Glutamatergic neuron (in vitro differentiated cells): Measurements from ENCODE around the gene PCSK1. TPM values are rescaled to one million over a fixed set of nuclear protein-coding genes. Genes with fewer than 3 reads are reported as not detected.

ENCODE experiments used
- DNase-seq: peaks from one replicate; pipeline ENCODE4 v3.0.0; 2022
- H3K27ac Mint-ChIP-seq: one replicate; pipeline ENCODE4 v1.8.0; 2020; ENCODE audit warnings: mild to moderate bottlenecking, mixed read lengths, inconsistent platforms; ENCODE audit not compliant: unreplicated experiment
- H3K27me3 Mint-ChIP-seq: one replicate; pipeline ENCODE4 v1.8.0; 2020; ENCODE audit warnings: mild to moderate bottlenecking, moderate library complexity, mixed read lengths, inconsistent platforms; ENCODE audit not compliant: unreplicated experiment
- H3K36me3 Mint-ChIP-seq: one replicate; pipeline ENCODE4 v1.8.0; 2020; ENCODE audit warnings: mild to moderate bottlenecking, mixed read lengths, inconsistent platforms; ENCODE audit not compliant: unreplicated experiment
- H3K4me1 Mint-ChIP-seq: one replicate; pipeline ENCODE4 v1.8.0; 2020; ENCODE audit warnings: mild to moderate bottlenecking, low read depth, mixed read lengths, inconsistent platforms; ENCODE audit not compliant: unreplicated experiment
- H3K4me3 Mint-ChIP-seq: one replicate; pipeline ENCODE4 v1.8.0; 2020; ENCODE audit warnings: mild to moderate bottlenecking, mixed read lengths, inconsistent platforms; ENCODE audit not compliant: unreplicated experiment
- H3K9me3 Mint-ChIP-seq: one replicate; pipeline ENCODE4 v1.8.0; 2020; ENCODE audit warnings: mild to moderate bottlenecking, moderate library complexity, mixed read lengths, inconsistent platforms; ENCODE audit not compliant: unreplicated experiment
- total RNA-seq: library from RNA; stranded (reverse); fragmentation: NEBNext Ultra II Directional; extraction: Animal tissue kit (Norgen Biotek cat#: 25700); gene quantifications from one replicate; pipeline ENCODE4 v1.2.1, GENCODE V29; 2021; ENCODE audit not compliant: unreplicated experiment
- TF ChIP-seq, protein P1 (sequence below): fragments of 200-600 bp; sonication (generic); IDR thresholded peaks from one replicate; pipeline ENCODE4 v1.5.0; 2021; ENCODE audit not compliant: partially characterized antibody, unreplicated experiment

The PCSK1 gene
- total RNA-seq, 1 donor from 2014 or later, result 11.6 TPM

DNA sequence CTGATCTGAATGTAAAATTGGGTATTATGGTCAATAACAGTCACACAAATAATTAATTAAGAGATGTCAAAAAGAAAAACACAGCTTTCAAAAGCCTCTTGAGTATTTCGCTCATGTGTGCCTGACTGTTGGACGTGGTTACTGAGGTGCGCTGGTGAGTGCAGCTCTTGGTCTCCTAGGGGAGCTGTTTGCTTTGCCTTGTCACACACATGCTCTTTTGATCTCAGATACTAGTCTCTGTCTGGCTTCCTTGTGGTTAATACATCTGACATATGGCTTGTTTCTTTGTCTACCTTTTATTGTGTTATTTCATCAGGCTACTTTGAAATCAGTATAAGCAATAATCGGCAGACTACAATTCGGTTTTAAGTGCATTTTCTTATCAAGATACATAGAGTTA, 51.5 kb downstream of the PCSK1 start:
- Mint-ChIP-seq H3K4me3 (no peak overlapping the region), H3K36me3 (no peaks in the 10 kb centered on the region), H3K9me3 (peaks cover 2% of the 10 kb centered on the region), H3K27ac (peak overlapping the region; percentile 66), H3K27me3 (no peaks in the 10 kb centered on the region), H3K4me1 (peaks cover 7% of the 10 kb centered on the region)
- TF ChIP-seq, protein P1, sequence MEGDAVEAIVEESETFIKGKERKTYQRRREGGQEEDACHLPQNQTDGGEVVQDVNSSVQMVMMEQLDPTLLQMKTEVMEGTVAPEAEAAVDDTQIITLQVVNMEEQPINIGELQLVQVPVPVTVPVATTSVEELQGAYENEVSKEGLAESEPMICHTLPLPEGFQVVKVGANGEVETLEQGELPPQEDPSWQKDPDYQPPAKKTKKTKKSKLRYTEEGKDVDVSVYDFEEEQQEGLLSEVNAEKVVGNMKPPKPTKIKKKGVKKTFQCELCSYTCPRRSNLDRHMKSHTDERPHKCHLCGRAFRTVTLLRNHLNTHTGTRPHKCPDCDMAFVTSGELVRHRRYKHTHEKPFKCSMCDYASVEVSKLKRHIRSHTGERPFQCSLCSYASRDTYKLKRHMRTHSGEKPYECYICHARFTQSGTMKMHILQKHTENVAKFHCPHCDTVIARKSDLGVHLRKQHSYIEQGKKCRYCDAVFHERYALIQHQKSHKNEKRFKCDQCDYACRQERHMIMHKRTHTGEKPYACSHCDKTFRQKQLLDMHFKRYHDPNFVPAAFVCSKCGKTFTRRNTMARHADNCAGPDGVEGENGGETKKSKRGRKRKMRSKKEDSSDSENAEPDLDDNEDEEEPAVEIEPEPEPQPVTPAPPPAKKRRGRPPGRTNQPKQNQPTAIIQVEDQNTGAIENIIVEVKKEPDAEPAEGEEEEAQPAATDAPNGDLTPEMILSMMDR, result no peak
- DNase-seq, result no peak

DNA sequence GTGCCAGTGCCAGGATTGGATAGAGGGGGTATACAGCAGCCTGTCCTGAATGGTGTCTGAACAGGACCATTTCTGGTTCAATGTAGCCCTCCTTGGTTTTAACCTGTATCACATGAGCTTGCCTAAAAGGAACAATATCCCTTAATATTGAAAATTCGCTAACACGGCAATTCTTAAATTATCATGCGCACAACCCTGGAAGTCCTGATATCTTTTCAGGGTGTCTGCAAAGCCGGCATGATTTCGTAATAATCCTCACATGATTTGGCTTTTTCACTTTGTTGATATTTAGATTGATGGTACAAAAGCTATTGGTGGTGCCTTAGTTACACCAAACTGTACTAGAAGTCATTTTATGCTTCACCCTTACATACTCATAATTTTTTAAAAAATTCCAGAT, 53.2 kb downstream of the PCSK1 start:
- H3K27ac Mint-ChIP-seq, result no peak overlapping the region
- peaks cover 7% of the 10 kb centered on the region for H3K4me1 Mint-ChIP-seq

DNA sequence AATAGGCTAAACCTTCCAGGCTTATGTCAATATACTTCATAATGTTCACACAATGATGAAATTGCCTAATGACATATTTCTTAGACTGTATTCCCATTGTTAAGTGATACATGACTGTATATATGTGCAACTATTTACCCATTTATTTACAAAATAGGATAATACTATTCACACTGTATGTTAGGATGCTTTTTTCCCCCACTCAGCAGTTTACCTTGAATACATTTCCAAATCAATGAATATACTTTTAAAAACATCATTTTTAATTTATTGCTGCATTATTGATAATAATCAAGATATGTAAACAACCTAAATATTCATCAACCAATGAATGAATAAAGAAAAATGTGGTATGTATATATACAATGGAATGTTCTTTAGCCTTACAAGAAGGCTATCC, 55.5 kb downstream of the PCSK1 start:
- H3K27ac Mint-ChIP-seq, result no peak overlapping the region
- TF ChIP-seq, protein P1, result no peak
- H3K4me3 Mint-ChIP-seq, result no peak overlapping the region
- peaks cover 10% of the 10 kb centered on the region for H3K4me1 Mint-ChIP-seq
- no peak for DNase-seq
- peaks cover 2% of the 10 kb centered on the region for H3K9me3 Mint-ChIP-seq
- no peaks in the 10 kb centered on the region for H3K27me3 Mint-ChIP-seq
- H3K36me3 Mint-ChIP-seq, result no peaks in the 10 kb centered on the region

More for the DNA sequence above, 53.2 kb downstream of the PCSK1 start:
- Mint-ChIP-seq H3K27me3 (no peaks in the 10 kb centered on the region), H3K4me3 (no peak overlapping the region), H3K9me3 (peaks cover 2% of the 10 kb centered on the region), H3K36me3 (no peaks in the 10 kb centered on the region)
- no peak for DNase-seq
- TF ChIP-seq, protein P1, result no peak

DNA sequence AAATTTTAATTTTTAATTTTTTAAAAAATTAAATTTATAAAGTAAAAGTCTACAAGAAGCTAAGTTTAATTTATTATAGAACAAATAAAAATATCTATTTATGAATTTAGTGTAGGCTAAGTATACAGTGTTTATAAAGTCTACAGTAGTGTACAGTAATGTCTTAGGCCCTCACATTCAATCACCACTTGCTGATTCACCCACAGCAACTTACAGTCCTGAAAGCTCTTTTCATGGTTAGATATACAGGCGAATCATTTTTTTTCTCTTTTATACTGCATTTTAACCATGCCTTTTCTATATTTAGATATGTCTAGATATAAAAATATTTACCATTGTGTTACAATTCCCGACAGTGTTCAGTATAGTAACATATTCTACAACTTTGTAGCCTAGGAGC, 55.9 kb downstream of the PCSK1 start:
- DNase-seq, result no peak
- Mint-ChIP-seq H3K4me1 (peaks cover 10% of the 10 kb centered on the region), H3K9me3 (peaks cover 3% of the 10 kb centered on the region), H3K36me3 (no peaks in the 10 kb centered on the region), H3K4me3 (no peak overlapping the region), H3K27me3 (no peaks in the 10 kb centered on the region), H3K27ac (no peak overlapping the region)
- TF ChIP-seq, protein P1, result no peak

DNA sequence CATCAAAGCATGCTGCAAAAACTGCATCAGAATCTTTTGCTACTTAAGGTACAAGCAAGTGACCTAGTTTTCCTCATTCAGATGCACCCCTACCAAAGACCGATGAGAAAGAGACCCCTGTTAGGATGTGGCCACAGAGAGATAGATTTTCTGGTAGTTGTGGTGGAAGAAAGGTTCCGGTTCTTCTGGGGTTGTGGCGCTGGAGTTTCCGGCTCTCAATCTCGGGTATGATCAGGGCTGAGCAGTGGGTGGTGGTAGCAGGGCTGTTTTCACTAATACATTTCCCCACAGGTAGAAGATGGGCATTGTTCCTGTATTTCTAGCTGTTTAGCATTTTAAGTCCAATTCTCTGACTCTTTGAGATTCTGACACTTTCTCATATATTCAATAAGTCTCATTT, 58.4 kb downstream of the PCSK1 start:
- peaks cover 4% of the 10 kb centered on the region for H3K9me3 Mint-ChIP-seq
- no peak overlapping the region for H3K27ac Mint-ChIP-seq
- TF ChIP-seq, protein P1, result no peak
- H3K27me3 Mint-ChIP-seq, result no peaks in the 10 kb centered on the region
- H3K4me1 Mint-ChIP-seq, result peaks cover 6% of the 10 kb centered on the region
- H3K4me3 Mint-ChIP-seq, result no peak overlapping the region
- no peaks in the 10 kb centered on the region for H3K36me3 Mint-ChIP-seq
- DNase-seq, result no peak
